SU-DHL-6 (cell line): ENCODE results near the gene COX5A.

ENCODE experiments used
- CTCF ChIP-seq: fragments of 200-600 bp; sonication (generic); IDR thresholded peaks from one replicate; pipeline ENCODE4 v1.5.1; 2017; ENCODE audit warnings: antibody characterized with exemption, mild to moderate bottlenecking, low read length, moderate library complexity; ENCODE audit not compliant: insufficient read depth, poor library complexity, severe bottlenecking
- EZH2phosphoT487 ChIP-seq: fragments of 200-600 bp; sonication (generic), shearing (Covaris generic); conservative IDR thresholded peaks from 2 replicates; pipeline ENCODE4 v1.6.1; 2018; ENCODE audit warnings: mild to moderate bottlenecking, antibody characterized with exemption, low read length, moderate library complexity, mixed read lengths

- TF ChIP-seq CTCF (no peak), EZH2phosphoT487 (no peak)
These were observed 20.2 kb downstream of the COX5A start for GRCh38 chr15:74917676-74918075.
